BLaER1 treated with 17β-estradiol and CSF1 and Interleukin-3, amounts not matched to agents 10 nM and 100 nM (cell line): ENCODE data around the gene TP53I11.
A peak's percentile ranks its signal among the peaks of the same experiment; 100 is the strongest.

ENCODE experiments used
- H3K27ac ChIP-seq, 11 experiments: shearing (Covaris generic); formaldehyde crosslinking; 2 replicates each; pipeline ENCODE4 v1.8.1; 2022
- H3K27me3 ChIP-seq, 11 experiments: shearing (Covaris generic); formaldehyde crosslinking; 2 replicates each; pipeline ENCODE4 v1.8.1; 2022
- H3K36me3 ChIP-seq, 11 experiments: shearing (Covaris generic); formaldehyde crosslinking; 2 replicates each; pipeline ENCODE4 v1.8.1; 2022
- H3K4me1 ChIP-seq, 10 experiments: shearing (Covaris generic); formaldehyde crosslinking; 2 replicates each; pipeline ENCODE4 v1.8.1; 2022
- H3K4me2 ChIP-seq, 11 experiments: shearing (Covaris generic); formaldehyde crosslinking; 2 replicates each; pipeline ENCODE4 v1.8.1; 2022
- H3K4me3 ChIP-seq, 10 experiments: shearing (Covaris generic); formaldehyde crosslinking; 2 replicates each; pipeline ENCODE4 v1.8.1; 2022
- H3K9ac ChIP-seq, 11 experiments: shearing (Covaris generic); formaldehyde crosslinking; 2 replicates each; pipeline ENCODE4 v1.8.1; 2022
- H3K9me3 ChIP-seq, 11 experiments: shearing (Covaris generic); formaldehyde crosslinking; replicated peaks in 1 of 11; 2 replicates each; pipeline ENCODE4 v1.8.1; 2022
- H4K20me1 ChIP-seq, 11 experiments: shearing (Covaris generic); formaldehyde crosslinking; 2 replicates each; pipeline ENCODE4 v1.8.1; 2022
- Cebpa-rat ChIP-seq, 11 experiments: shearing (Covaris generic); IDR thresholded peaks; 2 replicates each; pipeline ENCODE4 v1.8.1; 2022

The TP53I11 gene

GRCh38 chr11:44926036-44926435, 24.6 kb downstream of the TP53I11 start:
- Histone ChIP-seq H3K9me3 (no peaks in the 10 kb centered on the region), H4K20me1 (peaks cover 0 to 60% (median 44%) of the 10 kb centered on the region in 11 experiments; a peak in 20 of 22 replicates), H3K36me3 (peaks cover 0 to 9% (median 0%) of the 10 kb centered on the region in 11 experiments; a peak in 3 of 22 replicates), H3K4me3 (no peak overlapping the region), H3K9ac (no peak overlapping the region), H3K4me2 (peak overlapping the region in 3 of 11 experiments; percentile 4 to 12 (median 12); a peak in 1 of 22 replicates), H3K4me1 (peaks cover 0 to 64% (median 31%) of the 10 kb centered on the region in 10 experiments; a peak in 14 of 20 replicates), H3K27ac (no peak overlapping the region), H3K27me3 (no peaks in the 10 kb centered on the region)
- TF ChIP-seq Cebpa-rat (IDR thresholded peaks at IDR 0.05), result no peak

DNA sequence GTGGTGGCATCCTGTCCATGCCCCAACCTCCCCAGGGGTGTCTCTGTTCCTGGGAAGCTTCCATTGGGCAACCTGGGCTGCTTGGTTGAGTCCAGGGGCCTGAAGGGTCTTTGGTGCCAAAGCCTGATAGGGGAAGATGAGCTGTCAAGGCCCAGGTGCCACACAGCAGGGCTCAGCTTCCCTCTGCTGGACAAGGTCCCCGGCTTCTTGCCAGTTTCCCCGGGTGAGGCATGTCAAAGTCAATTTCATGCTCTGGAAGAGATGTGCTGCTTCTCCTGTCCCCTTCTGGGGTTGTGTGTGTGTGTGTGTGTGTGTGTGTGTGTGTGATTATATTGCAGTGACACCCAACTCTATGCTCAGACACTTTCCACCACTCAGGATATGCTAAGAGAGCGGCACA, 26.9 kb downstream of the TP53I11 start:
- Histone ChIP-seq H3K27me3 (no peaks in the 10 kb centered on the region), H3K4me1 (peaks cover 0 to 52% (median 30%) of the 10 kb centered on the region in 10 experiments; a peak in 14 of 20 replicates), H4K20me1 (peaks cover 0 to 50% (median 24%) of the 10 kb centered on the region in 11 experiments; a peak in 18 of 22 replicates), H3K27ac (no peak overlapping the region), H3K9me3 (no peaks in the 10 kb centered on the region), H3K9ac (no peak overlapping the region), H3K36me3 (no peaks in the 10 kb centered on the region), H3K4me2 (peak overlapping the region in 7 of 11 experiments; percentile 3 to 47 (median 18); a peak in 5 of 22 replicates), H3K4me3 (no peak overlapping the region)
- no peak for TF ChIP-seq Cebpa-rat (IDR thresholded peaks at IDR 0.05)

- Histone ChIP-seq H3K9me3 (no peaks in the 10 kb centered on the region), H3K4me3 (no peak overlapping the region), H3K36me3 (no peaks in the 10 kb centered on the region), H3K27me3 (no peaks in the 10 kb centered on the region), H3K9ac (no peak overlapping the region), H3K27ac (no peak overlapping the region), H4K20me1 (peaks cover 0 to 43% (median 19%) of the 10 kb centered on the region in 11 experiments; a peak in 17 of 22 replicates), H3K4me2 (peak overlapping the region in 7 of 11 experiments; percentile 3 to 47 (median 18); a peak in 9 of 22 replicates), H3K4me1 (peaks cover 0 to 55% (median 33%) of the 10 kb centered on the region in 10 experiments; a peak in 14 of 20 replicates)
- no peak for TF ChIP-seq Cebpa-rat (IDR thresholded peaks at IDR 0.05)
These were observed 27.6 kb downstream of the TP53I11 start for GRCh38 chr11:44923115-44923514.

GRCh38 chr11:44920451-44920850, 30.2 kb downstream of the TP53I11 start:
- Histone ChIP-seq H3K4me2 (no peak overlapping the region), H3K4me1 (peaks cover 20 to 55% (median 40%) of the 10 kb centered on the region in 10 experiments), H3K27me3 (no peaks in the 10 kb centered on the region), H3K36me3 (no peaks in the 10 kb centered on the region), H4K20me1 (peaks cover 0 to 36% (median 12%) of the 10 kb centered on the region in 11 experiments; a peak in 8 of 22 replicates), H3K9ac (no peak overlapping the region), H3K27ac (no peak overlapping the region), H3K9me3 (no peaks in the 10 kb centered on the region), H3K4me3 (no peak overlapping the region)
- no peak for TF ChIP-seq Cebpa-rat (IDR thresholded peaks at IDR 0.05)

- Histone ChIP-seq H3K9me3 (no peaks in the 10 kb centered on the region), H3K27ac (0 out of 22 replicates have a peak overlapping the region, but pooled peaks of 1 of the 11 experiments have one; percentile 58), H3K27me3 (no peaks in the 10 kb centered on the region), H3K36me3 (no peaks in the 10 kb centered on the region), H3K4me1 (peaks cover 41 to 61% (median 49%) of the 10 kb centered on the region in 10 experiments), H4K20me1 (peaks cover 0 to 49% (median 21%) of the 10 kb centered on the region in 11 experiments; a peak in 11 of 22 replicates), H3K9ac (no peak overlapping the region), H3K4me3 (no peak overlapping the region), H3K4me2 (peak overlapping the region in 7 of 11 experiments; percentile 70 to 87 (median 80); a peak in 12 of 22 replicates)
- no peak for TF ChIP-seq Cebpa-rat (IDR thresholded peaks at IDR 0.05)
These were observed 32.9 kb downstream of the TP53I11 start for GRCh38 chr11:44917741-44918140.

- Histone ChIP-seq H3K4me3 (no peak overlapping the region), H3K4me2 (peak overlapping the region; percentile 70 to 87 (median 79)), H3K9ac (peak overlapping the region in 3 of 11 experiments; percentile 36 to 53 (median 50); a peak in 5 of 22 replicates), H3K9me3 (no peaks in the 10 kb centered on the region), H3K4me1 (peaks cover 47 to 67% (median 55%) of the 10 kb centered on the region in 10 experiments), H3K27ac (peak overlapping the region in 4 of 11 experiments; percentile 11 to 58 (median 44); a peak in 4 of 22 replicates), H3K36me3 (no peaks in the 10 kb centered on the region), H4K20me1 (peaks cover 0 to 49% (median 21%) of the 10 kb centered on the region in 11 experiments; a peak in 11 of 22 replicates), H3K27me3 (no peaks in the 10 kb centered on the region)
- TF ChIP-seq Cebpa-rat (IDR thresholded peaks at IDR 0.05), result no peak
These were observed 33.8 kb downstream of the TP53I11 start for GRCh38 chr11:44916801-44917385.

DNA sequence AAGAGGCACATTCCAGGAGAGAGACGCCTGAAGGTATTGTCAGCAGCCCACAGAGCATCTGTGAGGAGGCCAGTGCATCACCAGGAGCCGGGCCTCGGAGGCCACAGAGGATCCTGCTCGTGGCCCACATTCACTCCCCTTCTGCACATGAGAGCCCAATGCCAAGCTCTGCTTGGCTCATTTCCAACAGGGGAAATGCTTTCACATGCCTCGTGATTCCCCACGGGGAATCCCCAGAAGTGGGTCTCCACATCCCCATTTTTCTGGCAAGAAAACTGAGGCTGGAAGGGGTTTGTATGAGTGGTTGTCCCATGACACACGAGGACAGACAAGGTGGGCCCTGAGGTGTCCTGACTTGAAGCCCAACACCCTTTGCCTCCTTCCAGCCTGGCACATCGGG, 34.4 kb downstream of the TP53I11 start:
- H3K27ac ChIP-seq, result peak overlapping the region in 5 of 11 experiments; percentile 11 to 58 (median 48); a peak in 9 of 22 replicates
- TF ChIP-seq Cebpa-rat (IDR thresholded peaks at IDR 0.05), result no peak
- peak overlapping the region in 4 of 11 experiments; percentile 36 to 53 (median 50); a peak in 11 of 22 replicates for H3K9ac ChIP-seq
- H4K20me1 ChIP-seq, result peaks cover 0 to 49% (median 21%) of the 10 kb centered on the region in 11 experiments; a peak in 11 of 22 replicates
- no peak overlapping the region for H3K4me3 ChIP-seq
- H3K27me3 ChIP-seq, result no peaks in the 10 kb centered on the region
- H3K4me2 ChIP-seq, result peak overlapping the region; percentile 70 to 87 (median 79)
- no peaks in the 10 kb centered on the region for H3K36me3 ChIP-seq
- H3K4me1 ChIP-seq, result peaks cover 51 to 72% (median 58%) of the 10 kb centered on the region in 10 experiments
- H3K9me3 ChIP-seq, result no peaks in the 10 kb centered on the region

DNA sequence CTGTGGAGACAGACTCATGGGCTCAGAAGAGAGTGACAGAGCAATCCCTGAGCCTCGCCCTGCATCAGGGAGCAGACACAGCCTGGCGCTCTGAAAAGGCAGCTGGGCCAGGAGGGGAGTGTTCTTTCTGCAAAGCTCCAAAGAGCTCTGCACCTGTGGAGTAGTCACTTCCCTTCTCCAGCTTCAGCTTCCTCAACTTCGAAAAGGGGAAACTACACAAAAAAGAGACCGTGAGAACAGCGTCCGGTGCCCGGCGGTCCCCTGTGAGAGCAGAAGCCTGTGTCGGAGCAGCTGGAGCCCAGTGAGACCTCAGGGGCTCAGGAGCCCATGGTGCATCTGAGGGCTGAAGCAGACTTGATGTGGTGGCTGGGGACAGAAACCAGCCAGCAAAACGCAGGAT, 35.1 kb downstream of the TP53I11 start:
- Histone ChIP-seq H3K9ac (peak overlapping the region in 4 of 11 experiments; percentile 36 to 53 (median 50); a peak in 8 of 22 replicates), H3K27me3 (no peaks in the 10 kb centered on the region), H3K4me3 (no peak overlapping the region), H3K4me2 (peak overlapping the region; percentile 70 to 87 (median 79)), H3K36me3 (no peaks in the 10 kb centered on the region), H4K20me1 (peaks cover 0 to 41% (median 21%) of the 10 kb centered on the region in 11 experiments; a peak in 11 of 22 replicates), H3K4me1 (peaks cover 55 to 80% (median 65%) of the 10 kb centered on the region in 10 experiments), H3K27ac (peak overlapping the region in 4 of 11 experiments; percentile 25 to 70 (median 49); a peak in 7 of 22 replicates), H3K9me3 (no peaks in the 10 kb centered on the region)
- TF ChIP-seq Cebpa-rat (IDR thresholded peaks at IDR 0.05), result no peak

DNA sequence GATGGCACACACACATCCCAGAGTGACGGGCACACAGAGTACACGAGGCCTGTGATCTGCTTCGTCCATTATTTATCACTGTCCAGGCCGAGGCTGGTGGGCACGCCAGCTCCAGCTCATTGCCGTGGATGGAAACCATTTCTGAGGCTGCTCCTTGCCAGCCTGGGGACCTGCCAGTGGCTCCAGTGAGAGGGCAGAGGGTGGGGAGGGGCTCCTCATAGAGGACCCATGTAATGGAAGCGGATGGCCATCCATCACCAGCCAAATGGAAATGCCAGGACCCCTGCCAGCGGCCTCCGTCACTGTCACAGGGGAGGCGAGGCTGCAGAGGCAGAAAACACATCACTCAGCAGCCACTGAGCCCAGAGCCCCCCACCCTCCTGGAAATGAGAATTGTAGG, 35.7 kb downstream of the TP53I11 start:
- Histone ChIP-seq H3K4me1 (peaks cover 55 to 86% (median 66%) of the 10 kb centered on the region in 10 experiments), H3K9ac (peak overlapping the region in 4 of 11 experiments; percentile 22 to 44 (median 40); a peak in 8 of 22 replicates), H3K4me2 (peak overlapping the region; percentile 70 to 87 (median 79)), H3K27ac (peak overlapping the region in 5 of 11 experiments; percentile 9 to 70 (median 42); a peak in 8 of 22 replicates), H3K27me3 (peaks cover 0 to 3% (median 0%) of the 10 kb centered on the region in 11 experiments; a peak in 1 of 22 replicates), H3K4me3 (no peak overlapping the region), H4K20me1 (peaks cover 0 to 41% (median 21%) of the 10 kb centered on the region in 11 experiments; a peak in 11 of 22 replicates), H3K9me3 (no peaks in the 10 kb centered on the region), H3K36me3 (no peaks in the 10 kb centered on the region)
- no peak for TF ChIP-seq Cebpa-rat (IDR thresholded peaks at IDR 0.05)
